Retinal pigment epithelial cell (primary cell): ENCODE data around the gene BTD.

Experiments
- DNase-seq: peaks from one replicate; pipeline ENCODE4 v3.0.0-alpha.2; 2010; ENCODE audit warnings: low read depth
- H3K4me3 ChIP-seq: 2 replicates; pipeline ENCODE4 v1.5.1; 2011; ENCODE audit warnings: mild to moderate bottlenecking, low read length, control low read depth, moderate library complexity
- CTCF ChIP-seq: conservative IDR thresholded peaks from 2 replicates; pipeline ENCODE4 v1.5.1; 2011; ENCODE audit warnings: low read depth, low read length, control low read depth, inconsistent platforms

BTD gene

GRCh38 chr3:15667484-15667883 is 65.9 kb downstream of the BTD start:
- no peak overlapping the region for H3K4me3 ChIP-seq
- DNase-seq, result no peak
- no peak for TF ChIP-seq CTCF

- no peak overlapping the region for H3K4me3 ChIP-seq
- DNase-seq, result no peak
- no peak for TF ChIP-seq CTCF
These were observed 72.0 kb downstream of the BTD start for GRCh38 chr3:15673536-15673935.

- DNase-seq, result no peak
- TF ChIP-seq CTCF, result no peak
- H3K4me3 ChIP-seq, result no peak overlapping the region
These were observed 74.7 kb downstream of the BTD start for GRCh38 chr3:15676259-15676658.

- no peak for TF ChIP-seq CTCF
- no peak for DNase-seq
These were observed 77.8 kb downstream of the BTD start for GRCh38 chr3:15679306-15679705.

GRCh38 chr3:15681668-15682067 is 80.1 kb downstream of the BTD start:
- no peak for DNase-seq
- no peak for TF ChIP-seq CTCF
- H3K4me3 ChIP-seq, result no peak overlapping the region

More at GRCh38 chr3:15679306-15679705, 77.8 kb downstream of the BTD start:
- H3K4me3 ChIP-seq, result no peak overlapping the region

- TF ChIP-seq CTCF, result no peak
- DNase-seq, result no peak
- no peak overlapping the region for H3K4me3 ChIP-seq
These were observed 81.1 kb downstream of the BTD start for GRCh38 chr3:15682561-15683185.

GRCh38 chr3:15683253-15683652 is 81.7 kb downstream of the BTD start:
- no peak overlapping the region for H3K4me3 ChIP-seq
- DNase-seq, result no peak
- no peak for TF ChIP-seq CTCF
